Psoas muscle (tissue), 8 donors: ENCODE results near the gene SRL. TPM values are rescaled to one million over a fixed set of nuclear protein-coding genes. Genes with fewer than 3 reads are reported as not detected.
A peak's percentile ranks its signal among the peaks of the same experiment; 100 is the strongest.

ENCODE experiments used
- ATAC-seq, 4 donors: fragments of 200-7000 bp; cut with Tn5 transposase; one replicate each; pipeline ENCODE4 v1.9.1; 2020; ENCODE audit warnings: moderate library complexity in 3 of 4, mild to moderate bottlenecking in 2 of 4
- DNase-seq, 2 donors: peaks; one replicate each; pipeline ENCODE4 v3.0.0-alpha.2; 2020
- H3K27ac ChIP-seq: fragments of 200-600 bp; one replicate; pipeline ENCODE4 v1.8.0; 2022
- H3K27me3 ChIP-seq, 3 donors: fragments of 200-600 bp in 1 of 3; one replicate each; pipeline versions ENCODE4 v1.6.1 to v1.8.0; 2013 to 2022; ENCODE audit warnings: low read length in 2 of 3, mild to moderate bottlenecking in 2 of 3, moderate library complexity in 1 of 3; ENCODE audit not compliant: insufficient read depth in 3 of 3
- H3K36me3 ChIP-seq, 2 donors: fragments of 200-600 bp in 1 of 2; one replicate each; pipeline versions ENCODE4 v1.6.1 to v1.8.0; 2013 to 2022; ENCODE audit warnings: low read depth in 1 of 2, mild to moderate bottlenecking in 1 of 2, moderate library complexity in 1 of 2; ENCODE audit not compliant: insufficient read depth in 1 of 2
- H3K4me1 ChIP-seq: fragments of 200-600 bp; one replicate; pipeline ENCODE4 v1.8.0; 2022
- H3K4me3 ChIP-seq: fragments of 200-600 bp; one replicate; pipeline ENCODE4 v1.8.0; 2022; ENCODE audit warnings: mild to moderate bottlenecking
- H3K9me3 ChIP-seq: fragments of 200-600 bp; one replicate; pipeline ENCODE4 v1.8.0; 2022
- CTCF ChIP-seq: fragments of 200-600 bp; IDR thresholded peaks from one replicate; pipeline ENCODE4 v1.8.0; 2022; ENCODE audit warnings: antibody characterized with exemption
- WGBS, 3 donors: extraction: QIAGEN DNeasy Blood & Tissue Kit; methylation state at CpG; one replicate each; pipeline versions ENCODE4 v1.1.6 to v1.1.7; 2013; 5-methylcytosine and 5-hydroxymethylcytosine counted together
- intact Hi-C, 2 donors: fragments of 100-400 bp; cut with DNase I; formaldehyde crosslinking; loops; one replicate each; pipeline versions ENCODE4 v1.11.0 to v1.14.2; 2022
- polyA plus RNA-seq, 3 donors: library from polyadenylated mRNA; stranded (reverse); fragments of 200-250 nt; gene quantifications; one replicate each; pipeline ENCODE4 v1.2.3, GENCODE V29; 2013
- total RNA-seq, 4 donors: library from RNA; stranded (reverse); fragmentation: NEBNext Ultra II Directional in 2 of 4; extraction: Animal tissue kit (Norgen Biotek cat#: 25700) in 2 of 4; gene quantifications; one replicate each; pipeline versions ENCODE4 v1.2.1 to v1.2.4, GENCODE V29; 2021 to 2023
- donor health status: healthy with polysubstance abuse.
- donor health status: DM: no; HTN: no; CAD: no; lungs with moderate emphysema.
- donor health status: Bipolar disorder and iron deficiency.
- donor health status: healthy.
- donor health status: DM: yes; HTN: yes; CAD: no.
- donor health status: DM: no; HTN: no; CAD: no.
- donor health status: DM: no; HTN: no; CAD: no.
- donor health status: DM: yes; HTN: yes; CAD: no.

SRL gene
- total and polyA plus RNA-seq, 7 donors = 196 to 552 (median 305) TPM

- TF ChIP-seq CTCF = no peak
- 22 to 39% (median 25%) methylated on average over 17 of the region's 17 CpGs for WGBS, 3 donors
- intact Hi-C loops = loop anchor here in 1 of 2 donors (5.0 kb wide), 1 partner anchor 34 kb away; no protein-coding TSS in a partner anchor
- ATAC-seq (peak; percentile 3 to 23 (median 19)), DNase-seq (no peak)
- H3K9me3 ChIP-seq = no peaks in the 10 kb centered on the region
- H3K4me1 ChIP-seq = peaks cover 29% of the 10 kb centered on the region
- no peaks in the 10 kb centered on the region for H3K27me3 ChIP-seq
- H3K27ac ChIP-seq = peak overlapping the region; percentile 94
- H3K36me3 ChIP-seq = no peaks in the 10 kb centered on the region
- peak overlapping the region; percentile 73 for H3K4me3 ChIP-seq
Observed at GRCh38 chr16:4241258-4241927, 487 bp downstream of the SRL start.

- peaks cover 36% of the 10 kb centered on the region for H3K4me1 ChIP-seq
- H3K27me3 ChIP-seq = no peaks in the 10 kb centered on the region
- H3K9me3 ChIP-seq = no peaks in the 10 kb centered on the region
- 11 to 41% (median 23%) methylated on average over 11 to 12 of the region's 12 CpGs for WGBS, 3 donors
- intact Hi-C loops = loop anchor here in 1 of 2 donors (5.0 kb wide), 1 partner anchor 33 kb away; no protein-coding TSS in a partner anchor
- peaks cover 0 to 2% of the 10 kb centered on the region in 2 donors for H3K36me3 ChIP-seq
- no peak for TF ChIP-seq CTCF
- DNase-seq (peak; percentile 66 to 85), ATAC-seq (peak; percentile 79 to 85 (median 82))
- H3K4me3 ChIP-seq = peak overlapping the region; percentile 73
- peak overlapping the region; percentile 94 for H3K27ac ChIP-seq
Observed at GRCh38 chr16:4240624-4241023, 1.3 kb downstream of the SRL start.

- H3K27me3 ChIP-seq = no peaks in the 10 kb centered on the region
- H3K36me3 ChIP-seq = peaks cover 0 to 7% of the 10 kb centered on the region in 2 donors
- TF ChIP-seq CTCF = no peak
- WGBS, 3 donors = 36 to 40% (median 37%) methylated on average over 19 of the region's 19 CpGs
- no peaks in the 10 kb centered on the region for H3K9me3 ChIP-seq
- DNase-seq (no peak), ATAC-seq (no peak)
- intact Hi-C loops = loop anchor here (5.0 kb wide), 2 partner anchors 32 to 147 kb away; no protein-coding TSS in a partner anchor
- peaks cover 45% of the 10 kb centered on the region for H3K4me1 ChIP-seq
- peak overlapping the region; percentile 73 for H3K4me3 ChIP-seq
- peak overlapping the region; percentile 94 for H3K27ac ChIP-seq
Observed at GRCh38 chr16:4239682-4240175, 2.2 kb downstream of the SRL start.

- Histone ChIP-seq H3K27me3 (no peaks in the 10 kb centered on the region), H3K4me3 (peak overlapping the region; percentile 73), H3K9me3 (no peaks in the 10 kb centered on the region), H3K4me1 (peaks cover 50% of the 10 kb centered on the region), H3K36me3 (peaks cover 0 to 7% of the 10 kb centered on the region in 2 donors), H3K27ac (peak overlapping the region; percentile 94)
- 15 to 28% (median 21%) methylated on average over 5 of the region's 5 CpGs for WGBS, 3 donors
- peak in 3 of 4 donors; percentile 6 to 23 (median 20) for ATAC-seq
- DNase-seq = no peak
- intact Hi-C loops = loop anchor here in 1 of 2 donors (5.0 kb wide), 1 partner anchor 147 kb away; no protein-coding TSS in a partner anchor
- TF ChIP-seq CTCF = no peak
Observed at GRCh38 chr16:4239020-4239419, 2.9 kb downstream of the SRL start.
